AG04450 (cell line): ENCODE data around the gene FYN. TPM values are rescaled to one million over a fixed set of nuclear protein-coding genes. Genes with fewer than 3 reads are reported as not detected.

Experiments used
- CTCF ChIA-PET: fragments of 300-600, 350-600 bp; formaldehyde crosslinking; extraction: SDS; loops from one replicate; lab custom pipeline; 2022; ENCODE audit warnings: antibody characterized with exemption, inconsistent platforms; lab: Charles Lee
- POLR2A ChIA-PET: fragments of 350-600 bp; formaldehyde crosslinking; extraction: SDS; loops from one replicate; lab custom pipeline; 2021; ENCODE audit warnings: antibody characterized with exemption, inconsistent platforms; lab: Yijun Ruan, JAX
- DNase-seq: peaks from one replicate; pipeline ENCODE4 v3.0.0-alpha.2; 2011; ENCODE audit warnings: low read depth, low spot score
- H3K27ac ChIP-seq: one replicate; pipeline ENCODE4 v1.5.1; 2012; ENCODE audit warnings: low read depth, low read length, control low read depth
- H3K27me3 ChIP-seq: one replicate; pipeline ENCODE4 v1.6.0; 2012; ENCODE audit warnings: low read length; ENCODE audit not compliant: control insufficient read depth, insufficient read depth
- H3K4me3 ChIP-seq: 2 replicates; pipeline ENCODE4 v1.5.1; 2011; ENCODE audit warnings: mild to moderate bottlenecking, low read depth, low read length, control low read depth
- H3K9me3 ChIP-seq: 2 replicates; pipeline ENCODE4 v1.5.1; 2012; ENCODE audit warnings: low read length; ENCODE audit not compliant: control insufficient read depth, insufficient read depth
- polyA plus RNA-seq: library from polyadenylated mRNA; depleted of rRNA; stranded (reverse); fragments of >200 nt; gene quantifications from 2 replicates; pipeline ENCODE4 v1.2.3, GENCODE V29; 2011
- TF ChIP-seq, protein P1 (sequence below): IDR thresholded peaks from 2 replicates; pipeline ENCODE4 v1.5.1; 2011; ENCODE audit warnings: low read depth, low read length, control low read depth, inconsistent platforms

FYN gene
- polyA plus RNA-seq, 1 experiment: 29.0 TPM

DNA sequence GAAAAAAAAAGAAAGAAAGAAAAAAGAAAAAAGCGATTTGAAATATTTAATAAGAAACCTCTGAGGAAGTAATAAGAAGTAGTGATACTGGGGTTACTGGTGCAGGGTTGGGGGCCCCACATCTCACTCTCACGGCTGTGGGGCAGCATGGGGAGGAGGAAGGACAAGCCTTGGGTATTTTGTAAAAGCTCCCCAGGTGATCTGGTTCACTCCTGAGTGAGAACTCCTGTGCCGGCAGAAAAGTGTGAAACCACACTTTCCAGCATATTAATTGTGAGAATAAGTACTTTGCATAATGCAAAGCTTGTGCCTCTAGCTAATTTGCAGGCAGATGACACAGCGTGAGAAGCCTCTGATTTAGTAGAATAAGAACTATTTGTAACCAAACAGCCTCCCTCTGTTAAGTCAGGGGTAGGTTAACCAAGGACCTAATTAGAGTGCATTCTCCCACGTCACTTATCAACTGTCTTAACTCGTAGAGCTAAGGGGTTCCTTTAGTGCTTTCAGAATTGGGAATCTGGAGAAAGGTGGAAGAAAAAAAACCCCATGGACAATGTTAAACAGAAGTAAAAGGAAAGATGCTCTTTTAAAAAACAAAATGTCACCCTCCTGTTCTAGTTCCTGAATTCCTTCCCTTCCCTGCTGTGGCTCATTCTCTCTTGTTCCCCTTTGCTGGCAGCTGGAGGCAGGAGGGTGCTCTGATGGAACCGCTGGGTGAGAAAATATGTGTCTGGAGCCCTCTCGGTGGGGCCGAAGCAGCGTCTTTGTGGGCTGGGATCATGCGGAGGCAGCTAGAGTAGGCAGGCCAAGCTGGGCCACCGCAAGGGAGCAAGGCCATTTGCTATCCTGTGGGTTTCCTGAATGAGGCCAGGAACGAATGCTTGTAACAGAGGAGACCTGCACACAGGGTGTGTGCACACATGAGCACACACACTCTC, 108.7 kb downstream of the FYN start:
- ChIA-PET CTCF (interaction anchor here (0.6 to 1.5 kb wide), 3 partner anchors 42 to 376 kb away, joined by 3 to 4 read pairs (median 3); no protein-coding TSS in a partner anchor), POLR2A (no interaction called here)
- Histone ChIP-seq H3K27ac (no peak overlapping the region), H3K4me3 (no peak overlapping the region), H3K9me3 (no peaks in the 10 kb centered on the region), H3K27me3 (no peaks in the 10 kb centered on the region)
- TF ChIP-seq, protein P1, sequence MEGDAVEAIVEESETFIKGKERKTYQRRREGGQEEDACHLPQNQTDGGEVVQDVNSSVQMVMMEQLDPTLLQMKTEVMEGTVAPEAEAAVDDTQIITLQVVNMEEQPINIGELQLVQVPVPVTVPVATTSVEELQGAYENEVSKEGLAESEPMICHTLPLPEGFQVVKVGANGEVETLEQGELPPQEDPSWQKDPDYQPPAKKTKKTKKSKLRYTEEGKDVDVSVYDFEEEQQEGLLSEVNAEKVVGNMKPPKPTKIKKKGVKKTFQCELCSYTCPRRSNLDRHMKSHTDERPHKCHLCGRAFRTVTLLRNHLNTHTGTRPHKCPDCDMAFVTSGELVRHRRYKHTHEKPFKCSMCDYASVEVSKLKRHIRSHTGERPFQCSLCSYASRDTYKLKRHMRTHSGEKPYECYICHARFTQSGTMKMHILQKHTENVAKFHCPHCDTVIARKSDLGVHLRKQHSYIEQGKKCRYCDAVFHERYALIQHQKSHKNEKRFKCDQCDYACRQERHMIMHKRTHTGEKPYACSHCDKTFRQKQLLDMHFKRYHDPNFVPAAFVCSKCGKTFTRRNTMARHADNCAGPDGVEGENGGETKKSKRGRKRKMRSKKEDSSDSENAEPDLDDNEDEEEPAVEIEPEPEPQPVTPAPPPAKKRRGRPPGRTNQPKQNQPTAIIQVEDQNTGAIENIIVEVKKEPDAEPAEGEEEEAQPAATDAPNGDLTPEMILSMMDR: no peak
- no peak for DNase-seq

DNA sequence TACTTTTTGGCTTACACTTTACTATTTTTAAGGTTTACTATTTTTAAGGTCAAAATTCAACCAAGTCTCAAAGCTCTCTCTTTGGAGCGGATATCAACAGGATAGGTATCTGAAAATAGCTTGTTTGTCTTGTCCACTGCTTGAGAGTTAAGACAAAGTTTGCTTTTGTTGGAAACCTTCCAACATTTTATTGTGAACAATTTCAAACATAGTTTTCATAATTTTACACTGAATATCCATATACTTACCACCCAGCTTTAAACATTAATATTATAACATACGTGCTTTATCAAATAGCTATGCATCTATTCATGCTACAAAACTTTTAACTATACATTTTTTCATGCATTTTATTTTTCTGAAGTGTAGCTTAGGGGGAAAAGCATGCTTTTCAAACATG, 109.9 kb downstream of the FYN start:
- CTCF ChIA-PET: interaction anchor here (0.6 to 1.5 kb wide), 2 partner anchors 41 to 280 kb away, joined by 4 read pairs; no protein-coding TSS in a partner anchor
- POLR2A ChIA-PET: no interaction called here
- TF ChIP-seq, protein P1: no peak
- Histone ChIP-seq H3K27ac (no peak overlapping the region), H3K4me3 (no peak overlapping the region), H3K9me3 (no peaks in the 10 kb centered on the region), H3K27me3 (no peaks in the 10 kb centered on the region)
- DNase-seq: no peak

DNA sequence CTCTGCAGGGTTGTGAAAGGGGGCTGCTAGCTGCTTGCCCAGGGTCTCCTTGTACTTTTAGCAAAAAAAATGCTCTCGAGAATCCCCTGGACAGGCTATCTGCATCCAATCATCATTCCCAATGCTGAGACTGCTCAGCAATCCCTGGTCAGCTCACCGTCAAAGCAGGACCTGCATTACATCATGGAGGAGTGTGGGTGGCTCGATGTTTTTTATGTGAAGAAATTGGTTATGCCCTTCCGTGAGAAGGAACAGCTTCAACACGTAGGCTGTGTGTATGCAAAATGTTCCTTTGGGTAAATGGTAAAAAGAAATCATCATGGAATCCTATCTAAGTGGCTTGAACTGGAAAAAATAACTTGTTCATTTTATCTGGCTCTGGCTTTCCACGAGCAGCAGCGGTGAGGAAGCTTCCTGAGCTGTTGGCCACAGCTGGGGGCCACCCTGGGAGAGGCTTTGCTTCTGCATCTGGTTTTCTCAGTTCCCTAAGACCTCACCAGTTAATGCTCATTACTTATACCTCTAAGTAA, 111.4 kb downstream of the FYN start:
- H3K9me3 ChIP-seq: no peaks in the 10 kb centered on the region
- POLR2A ChIA-PET: no interaction called here
- H3K4me3 ChIP-seq: no peak overlapping the region
- no peak overlapping the region for H3K27ac ChIP-seq
- H3K27me3 ChIP-seq: no peaks in the 10 kb centered on the region
- CTCF ChIA-PET: interaction anchor here (0.6 kb wide), 2 partner anchors 15 to 27 kb away, joined by 3 read pairs; no protein-coding TSS in a partner anchor
- no peak for DNase-seq
- TF ChIP-seq, protein P1: no peak

DNA sequence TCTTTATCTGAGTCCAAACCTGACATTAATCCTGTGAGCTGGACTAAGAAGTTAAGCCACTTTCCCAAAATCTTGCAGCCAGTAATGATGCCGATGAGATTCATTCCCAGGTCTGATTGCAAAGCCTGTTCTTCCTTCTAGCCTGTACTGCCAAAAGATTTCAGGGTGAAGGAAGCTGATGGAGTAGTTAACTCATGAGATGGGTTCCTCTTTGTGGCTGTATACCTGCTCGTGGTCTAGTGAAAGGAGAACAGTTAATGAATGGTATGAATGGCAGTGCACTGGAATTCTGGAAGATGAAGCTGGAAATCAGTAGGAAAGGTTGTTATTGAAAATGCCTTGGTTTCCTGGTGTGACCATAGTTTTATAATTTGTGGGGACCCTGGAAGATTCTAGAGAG, 112.0 kb downstream of the FYN start:
- H3K27me3 ChIP-seq: no peaks in the 10 kb centered on the region
- ChIA-PET POLR2A (no interaction called here), CTCF (interaction anchor here (0.6 kb wide), 1 partner anchor 27 kb away, joined by 3 read pairs; no protein-coding TSS in a partner anchor)
- no peak overlapping the region for H3K27ac ChIP-seq
- H3K9me3 ChIP-seq: no peaks in the 10 kb centered on the region
- DNase-seq: no peak
- TF ChIP-seq, protein P1: no peak
- H3K4me3 ChIP-seq: no peak overlapping the region
